NCI-H1694 treated with DMSO at 0.1 percent for 48 hours (cell line): Measurements from ENCODE around the gene CGB5.
A peak's percentile ranks its signal among the peaks of the same experiment; 100 is the strongest.
"Not testable (repeated sequence)": the region's sequence is repeated elsewhere in the genome, so short reads cannot be mapped to it uniquely, and the experiment has no call there.

ENCODE experiments used
- DNase-seq: peaks from one replicate; lab custom pipeline; 2025; lab: John Stamatoyannopoulos, UW

CGB5 gene

DNA sequence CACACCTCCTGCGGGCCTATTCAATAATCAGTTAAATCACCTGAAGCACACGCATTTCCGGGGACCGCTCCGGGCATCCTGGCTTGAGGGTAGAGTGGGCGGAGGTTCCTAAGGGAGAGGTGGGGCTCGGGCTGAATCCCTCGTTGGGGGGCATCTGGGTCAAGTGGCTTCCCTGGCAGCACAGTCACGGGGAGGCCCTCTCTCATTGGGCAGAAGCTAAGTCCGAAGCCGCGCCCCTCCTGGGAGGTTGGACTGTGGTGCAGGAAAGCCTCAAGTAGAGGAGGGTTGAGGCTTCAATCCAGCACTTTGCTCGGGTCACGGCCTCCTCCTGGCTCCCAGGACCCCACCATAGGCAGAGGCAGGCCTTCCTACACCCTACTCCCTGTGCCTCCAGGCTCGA, at the start of gene CGB5:
CGB5 (plus strand) TSS at position 301 of the 400 bp plus-strand sequence. CDS start 362 bp downstream, outside the sequence.
- not testable (repeated sequence) for DNase-seq

DNA sequence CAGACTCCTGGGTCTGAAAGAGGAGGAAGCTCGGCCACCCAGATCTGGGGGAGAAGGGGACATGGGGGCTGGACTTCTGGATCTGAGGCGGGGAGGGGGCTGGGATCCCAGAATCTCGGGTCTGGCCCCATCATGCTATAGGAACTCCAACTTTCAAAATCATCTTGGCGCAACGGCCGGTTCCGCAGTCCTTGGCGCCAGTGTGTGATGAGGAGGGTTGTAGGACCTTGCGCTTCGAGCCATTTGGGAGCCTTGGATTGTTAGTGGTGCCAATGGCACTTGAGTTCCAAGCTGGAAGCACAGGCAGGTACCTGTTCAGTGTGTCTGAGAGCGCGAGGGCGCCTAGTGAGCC, 49.6 kb upstream of the CGB5 start:
- DNase-seq, result no peak

GRCh38 chr19:48997972-48998371, 45.7 kb upstream of the CGB5 start:
- DNase-seq, result peak; percentile 32

DNA sequence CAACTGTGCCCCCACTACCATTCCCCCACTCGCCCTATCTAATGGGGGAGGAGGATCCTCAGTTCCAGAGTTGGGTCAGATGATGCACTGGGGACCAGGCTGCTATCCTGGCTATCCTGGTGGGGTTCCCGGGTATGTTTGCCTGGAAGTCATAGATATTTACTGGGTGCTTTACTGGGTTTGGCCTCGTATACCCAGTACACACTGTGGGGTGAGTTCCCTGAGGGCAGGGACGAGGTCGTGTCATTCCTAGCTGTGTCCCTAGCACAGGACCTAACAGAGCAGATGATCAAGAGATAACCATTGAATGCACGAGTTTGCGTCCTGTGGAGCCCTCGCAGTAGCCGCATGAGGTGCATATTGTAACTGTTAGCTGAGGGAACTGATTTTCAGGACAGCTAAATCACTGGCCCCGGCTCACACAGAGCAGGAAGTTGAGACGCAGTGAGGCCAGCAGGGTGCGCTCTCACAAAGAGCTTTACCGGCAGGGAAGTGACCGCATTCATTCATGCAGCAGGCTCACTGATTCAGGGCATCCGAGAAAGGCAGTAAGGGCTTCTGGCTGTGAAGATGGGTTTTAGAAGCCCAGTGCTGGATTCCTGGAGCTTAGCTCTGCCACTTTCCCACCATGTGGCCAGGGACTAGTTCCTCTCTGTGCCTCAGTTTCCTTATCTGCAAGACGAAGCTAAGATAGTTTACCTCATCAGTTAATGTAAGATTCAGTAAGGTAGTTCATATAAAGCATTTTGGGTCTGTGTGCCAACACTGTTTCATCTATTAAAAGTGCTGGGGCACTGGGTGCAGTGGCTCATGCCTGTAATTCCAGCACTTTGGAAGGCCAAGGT, 43.9 kb upstream of the CGB5 start:
- DNase-seq, result peak; percentile 73

DNA sequence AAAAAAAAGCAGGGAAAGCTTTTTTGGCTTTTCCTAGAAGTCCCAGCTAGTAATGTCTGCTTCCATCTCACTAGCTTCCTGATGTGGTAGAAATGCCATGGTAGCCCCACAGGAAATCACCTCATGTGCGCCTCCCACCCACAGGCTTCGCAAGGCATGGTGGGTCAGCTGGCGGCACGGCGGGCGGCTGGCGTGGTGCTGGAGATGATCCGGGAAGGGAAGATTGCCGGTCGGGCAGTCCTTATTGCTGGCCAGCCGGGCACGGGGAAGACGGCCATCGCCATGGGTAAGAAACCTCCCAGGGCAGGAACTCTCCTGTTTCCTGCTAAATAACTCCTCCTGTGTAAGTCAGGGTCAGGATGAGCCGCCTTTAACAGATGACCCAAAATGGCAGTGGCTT, 39.5 kb upstream of the CGB5 start:
- no peak for DNase-seq

GRCh38 chr19:49004964-49005614, 38.6 kb upstream of the CGB5 start:
- DNase-seq, result no peak

DNA sequence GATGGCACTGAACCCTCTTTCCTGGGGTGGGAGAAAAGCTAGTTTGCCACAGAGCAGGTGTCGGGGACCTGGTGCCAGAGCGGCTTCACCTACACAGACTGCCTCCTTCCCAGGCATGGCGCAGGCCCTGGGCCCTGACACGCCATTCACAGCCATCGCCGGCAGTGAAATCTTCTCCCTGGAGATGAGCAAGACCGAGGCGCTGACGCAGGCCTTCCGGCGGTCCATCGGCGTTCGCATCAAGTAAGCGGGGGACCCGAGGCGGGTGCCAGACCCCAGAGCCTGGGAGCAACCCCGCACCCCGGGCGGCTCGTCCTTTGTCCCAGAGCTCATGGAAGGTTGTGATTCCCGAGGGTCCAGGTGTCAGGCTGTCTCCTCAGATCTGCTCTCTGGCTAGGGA, 36.7 kb upstream of the CGB5 start:
- no peak for DNase-seq

GRCh38 chr19:49009828-49010227, 33.8 kb upstream of the CGB5 start:
- no peak for DNase-seq

- no peak for DNase-seq
Observed at GRCh38 chr19:49010453-49010852, 33.2 kb upstream of the CGB5 start.

GRCh38 chr19:49011194-49011593, 32.5 kb upstream of the CGB5 start:
- no peak for DNase-seq

DNA sequence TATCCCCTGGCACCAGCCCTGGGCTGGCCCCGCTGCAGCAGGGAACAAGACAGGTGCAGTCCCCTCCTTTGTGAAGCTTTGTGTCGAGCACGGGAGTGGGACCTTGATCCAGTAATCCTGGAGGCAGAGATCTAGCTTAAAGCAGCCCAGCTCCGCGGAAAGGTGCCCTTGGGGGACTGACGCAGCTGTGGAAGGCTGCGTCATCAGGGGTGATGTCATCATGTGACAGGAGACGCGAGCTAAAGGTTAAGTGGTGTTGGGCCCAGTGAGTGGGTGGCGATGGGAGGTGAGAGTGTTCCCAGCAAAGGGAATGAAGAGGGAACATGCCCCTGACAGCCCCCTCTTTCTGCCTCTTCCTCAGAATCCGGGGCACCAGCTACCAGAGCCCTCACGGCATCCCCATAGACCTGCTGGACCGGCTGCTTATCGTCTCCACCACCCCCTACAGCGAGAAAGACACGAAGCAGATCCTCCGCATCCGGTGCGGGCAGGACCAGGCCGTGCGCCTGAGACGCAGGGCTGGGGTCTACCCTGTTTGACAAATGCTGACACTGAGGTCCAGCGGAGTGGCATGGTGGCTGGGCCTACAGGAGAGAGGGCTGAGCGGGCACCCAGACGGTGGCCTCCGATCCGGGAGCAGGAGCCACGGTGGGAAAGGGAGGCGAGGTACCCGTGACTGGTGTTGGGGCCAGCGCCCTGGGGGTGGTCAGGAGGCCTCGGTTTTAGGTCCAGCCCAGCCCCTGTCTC, 29.4 kb upstream of the CGB5 start:
- DNase-seq, result no peak

- no peak for DNase-seq
Observed at GRCh38 chr19:49014870-49015255, 28.8 kb upstream of the CGB5 start.

- no peak for DNase-seq
Observed at GRCh38 chr19:49016067-49016839, 27.4 kb upstream of the CGB5 start.

- DNase-seq, result no peak
Observed at GRCh38 chr19:49017041-49017665, 26.5 kb upstream of the CGB5 start, which contains the start of gene LHB. Gene LHB, minus strand, starts transcription at chr19:49017091. Its CDS starts 10 bp downstream, at chr19:49017081.

GRCh38 chr19:49017666-49018351, 25.8 kb upstream of the CGB5 start:
- peak; percentile 59 for DNase-seq

- not testable (repeated sequence) for DNase-seq
Observed at GRCh38 chr19:49018388-49019241, 25.0 kb upstream of the CGB5 start.

- DNase-seq, result peak; percentile 12
Observed at GRCh38 chr19:49019242-49019932, 24.3 kb upstream of the CGB5 start.

DNA sequence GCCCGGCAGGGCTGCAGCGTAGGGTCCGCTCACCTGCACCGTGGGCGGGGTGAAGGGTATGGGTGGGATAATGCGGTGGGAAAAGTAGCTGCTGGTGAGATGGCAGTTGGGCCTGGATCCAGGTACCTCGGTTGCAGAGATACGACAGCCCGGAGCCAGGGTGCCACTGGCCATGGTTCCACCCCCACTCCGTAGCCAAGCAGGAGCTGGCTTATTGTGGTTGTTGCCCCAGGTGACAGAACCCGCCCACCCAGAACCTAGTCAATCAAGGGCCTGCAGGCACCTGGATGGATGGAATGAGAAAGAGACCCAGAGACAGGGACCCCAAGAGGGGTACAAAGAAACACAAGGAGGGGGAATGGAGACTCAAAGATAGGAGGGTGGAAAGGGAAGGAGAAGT, 23.3 kb upstream of the CGB5 start:
- no peak for DNase-seq
